GM20431 (cell line): ENCODE results near the gene TMEM107.
"Not testable (repeated sequence)": the region's sequence is repeated elsewhere in the genome, so short reads cannot be mapped to it uniquely, and the experiment has no call there.

ENCODE experiments used
- in situ Hi-C: fragments of 300-500 bp; cut with MseI, MboI; formaldehyde crosslinking; loops from one replicate; pipeline ENCODE4 v1.15.0; 2020; ENCODE audit warnings: low sequenced_read_pairs; ENCODE audit not compliant: unreplicated experiment

TMEM107 gene

DNA sequence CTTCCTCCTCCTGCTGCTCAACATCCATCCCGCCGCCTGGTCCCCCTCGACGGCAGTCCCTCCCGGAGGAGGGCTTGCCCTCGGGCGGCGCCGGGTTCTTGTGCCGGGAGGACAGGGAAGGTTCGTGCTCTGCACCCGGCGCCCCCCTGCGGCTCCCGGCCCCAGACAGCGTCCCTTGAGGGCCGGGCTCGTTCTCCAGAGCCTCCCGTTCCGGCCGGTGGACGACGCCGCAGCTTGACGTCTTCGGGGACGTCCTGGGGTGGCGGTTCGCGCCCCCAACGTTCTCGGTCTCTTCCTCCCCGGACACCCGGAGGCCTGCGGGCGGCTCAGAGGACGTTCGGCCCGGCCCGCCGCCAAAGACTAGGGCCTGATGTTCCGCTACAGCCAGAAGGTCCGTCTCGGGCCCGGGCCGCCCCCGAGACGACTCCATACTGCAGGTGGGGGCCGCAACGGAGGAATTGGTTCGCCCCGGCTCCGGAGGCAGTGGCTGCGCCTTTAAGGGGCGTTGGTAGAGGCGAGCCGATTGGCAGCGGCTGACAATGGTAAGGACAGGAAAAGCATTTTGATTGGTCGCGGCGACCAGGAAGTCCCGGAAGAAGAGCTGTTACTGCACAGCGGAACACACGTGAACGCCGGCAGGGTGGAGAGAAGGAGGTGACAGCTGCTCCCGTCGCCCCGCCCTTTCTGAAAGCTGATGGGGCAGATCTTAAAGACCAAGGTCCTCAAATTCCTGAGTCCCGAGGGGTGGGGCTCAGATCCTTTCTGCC is 13.7 kb upstream of the TMEM107 start, which contains the start of gene BORCS6:
Gene BORCS6, minus strand, starts transcription at position 470 of the 767 bp plus-strand sequence. Its CDS starts 40 bp downstream, at position 430.
- in situ Hi-C loops = no loop called here

- in situ Hi-C loops = no loop called here
Measured at GRCh38 chr17:8189041-8189710, 13.0 kb upstream of the TMEM107 start.

GRCh38 chr17:8188263-8188839 is 12.2 kb upstream of the TMEM107 start:
- in situ Hi-C loops = no loop called here

- in situ Hi-C loops = no loop called here
Measured at GRCh38 chr17:8187517-8188262, 11.5 kb upstream of the TMEM107 start.

- in situ Hi-C loops = no loop called here
Measured at GRCh38 chr17:8186787-8187516, 10.8 kb upstream of the TMEM107 start.

DNA sequence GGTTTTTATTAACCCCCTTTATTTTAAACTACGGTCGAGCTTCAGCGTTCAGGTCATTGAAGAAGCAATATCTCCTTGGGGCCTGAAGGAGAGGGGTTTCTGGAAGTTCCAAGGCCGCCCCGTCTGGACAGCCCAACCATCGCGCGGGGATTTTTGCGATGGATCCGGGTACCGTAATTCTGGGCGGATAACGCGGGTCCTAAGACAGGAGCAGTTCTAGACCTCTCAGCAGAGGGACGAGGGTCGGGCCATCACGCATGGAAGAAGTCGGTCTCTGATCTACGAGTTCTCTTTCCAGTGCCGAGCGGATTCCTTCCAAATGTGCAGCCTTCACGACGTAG is 10.2 kb upstream of the TMEM107 start:
- in situ Hi-C loops = no loop called here

DNA sequence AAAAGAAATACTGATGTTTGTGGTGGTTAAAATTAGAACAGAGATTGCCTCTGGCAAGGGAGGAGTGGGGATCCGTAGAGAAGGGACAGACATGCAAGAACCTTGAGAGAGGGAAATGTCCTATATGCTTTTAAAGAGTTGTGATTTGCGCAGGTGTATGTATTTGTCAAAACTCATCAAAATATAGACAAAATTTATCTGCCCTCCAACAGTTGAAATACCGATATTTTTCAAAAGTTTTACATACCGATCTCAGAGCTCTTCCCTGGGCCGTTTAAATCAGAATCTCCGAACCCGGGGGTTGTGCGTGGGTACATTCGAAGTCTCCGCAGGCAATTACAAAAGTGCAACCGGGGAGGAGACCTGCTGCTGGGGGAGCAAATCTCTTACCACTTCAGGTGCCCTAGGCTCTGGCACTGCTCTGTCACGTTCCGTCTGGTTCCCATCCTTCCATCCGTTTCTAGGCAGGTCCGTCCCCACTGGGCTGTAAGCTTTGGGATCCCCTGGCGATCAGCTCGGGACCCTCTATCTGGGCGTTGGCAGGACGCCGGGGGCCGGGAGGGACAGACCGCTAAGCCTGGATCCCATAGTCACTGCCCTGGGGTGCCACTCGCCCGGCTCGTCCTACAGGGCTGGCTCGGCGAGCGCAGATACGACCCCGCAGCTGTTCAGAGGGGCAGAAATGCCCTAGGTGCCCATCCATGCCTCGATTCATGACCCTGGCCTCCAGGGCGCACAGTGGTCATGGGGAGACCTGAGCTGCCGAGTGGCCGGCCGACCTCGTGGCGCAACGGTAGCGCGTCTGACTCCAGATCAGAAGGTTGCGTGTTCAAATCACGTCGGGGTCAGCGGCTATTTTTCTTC is 9.6 kb upstream of the TMEM107 start:
- in situ Hi-C loops = no loop called here

DNA sequence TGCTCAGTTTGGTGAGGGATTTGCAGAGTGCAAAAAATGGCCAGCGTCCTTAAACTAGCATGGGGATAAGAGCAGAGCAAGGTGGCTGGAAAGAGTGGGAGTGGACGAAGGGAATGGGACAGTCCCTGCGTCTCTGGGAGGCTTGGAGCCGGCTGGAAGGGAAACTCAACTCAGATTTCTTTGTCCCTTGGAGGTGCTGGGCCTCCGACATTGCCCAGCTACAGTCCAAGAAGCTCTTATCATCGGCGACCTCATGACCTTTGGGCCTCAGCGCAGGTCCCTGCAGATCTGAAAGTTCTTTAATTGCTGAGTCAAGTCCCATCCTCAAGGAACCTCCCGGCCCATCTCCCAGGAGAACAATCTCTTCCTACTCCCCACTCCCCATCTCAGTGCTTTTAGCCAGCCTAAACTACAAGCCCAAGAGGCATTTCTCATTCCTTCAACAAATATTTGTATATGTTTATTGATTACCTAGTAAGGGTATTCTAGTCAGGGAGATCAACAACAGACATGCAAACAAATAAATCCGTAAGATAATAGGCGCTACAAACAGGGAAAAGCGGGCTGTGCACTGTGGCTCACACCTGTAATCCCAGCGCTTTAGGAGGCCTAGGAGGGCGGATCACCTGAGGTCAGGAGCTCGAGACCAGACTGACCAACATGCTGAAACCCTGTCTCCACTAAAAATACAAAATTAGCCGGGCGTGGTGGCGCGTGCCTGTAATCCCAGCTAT is 985 bp upstream of the TMEM107 start:
- in situ Hi-C loops = no loop called here

DNA sequence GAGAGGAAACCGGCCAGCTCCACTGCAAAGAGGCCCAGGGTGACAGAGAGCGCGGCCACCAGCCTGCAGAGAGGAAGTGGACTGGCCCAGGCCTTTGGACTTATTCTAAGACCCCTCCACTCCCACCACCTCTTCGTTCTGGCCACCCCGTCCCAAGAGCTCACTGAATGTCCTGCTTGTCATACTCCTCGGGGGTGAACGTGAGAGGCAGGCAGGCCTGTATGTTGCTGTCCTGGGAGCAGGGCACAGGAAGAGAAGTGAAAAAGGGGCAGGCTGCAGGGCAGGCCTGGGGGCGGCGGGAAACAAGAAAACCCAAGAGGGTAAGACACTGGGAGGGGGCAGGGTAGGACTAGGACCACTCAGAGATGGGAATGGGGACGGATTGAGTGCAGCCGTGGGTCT is 384 bp downstream of the TMEM107 start:
- in situ Hi-C loops = no loop called here

GRCh38 chr17:8173871-8174322 is 2.3 kb downstream of the TMEM107 start:
- in situ Hi-C loops = no loop called here

DNA sequence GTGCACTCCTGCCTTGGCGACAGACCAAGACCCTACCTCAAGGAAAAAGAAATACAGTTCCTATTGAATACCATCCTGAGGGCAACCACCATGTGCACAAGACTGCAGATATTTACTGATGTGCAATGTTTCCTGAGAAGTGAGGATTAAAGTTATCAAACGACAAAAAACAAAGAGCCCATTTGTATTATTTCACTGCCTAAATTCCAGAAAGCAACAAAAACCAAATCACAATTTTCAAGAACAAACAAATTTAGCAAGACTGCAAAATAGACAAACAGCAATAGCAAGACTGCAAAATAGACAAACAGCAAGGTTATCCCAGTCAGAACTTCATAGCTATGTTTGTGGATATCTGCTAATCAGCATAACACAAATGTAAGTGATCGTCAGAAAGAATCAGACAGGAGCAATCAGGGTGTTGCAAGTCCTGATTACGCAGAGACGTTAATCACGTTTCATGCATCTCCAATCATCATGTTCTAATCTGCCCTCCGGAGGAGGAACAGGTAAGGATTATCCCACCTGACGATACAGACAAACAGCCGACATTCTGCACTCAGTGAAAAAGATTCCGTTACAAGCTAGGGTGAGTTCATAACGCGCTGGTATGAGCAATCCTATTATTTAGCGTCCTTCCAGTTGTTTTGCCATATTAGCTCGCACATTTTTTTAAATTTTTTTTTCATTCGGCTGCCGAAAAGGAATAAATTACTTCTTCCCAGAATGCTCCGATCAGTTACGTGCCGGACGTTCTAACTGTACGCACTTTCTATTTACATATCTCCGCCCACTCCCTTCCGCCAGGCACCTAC is 2.9 kb downstream of the TMEM107 start:
- in situ Hi-C loops = no loop called here

GRCh38 chr17:8170186-8170585 is 6.0 kb downstream of the TMEM107 start:
- in situ Hi-C loops = not testable (repeated sequence)

GRCh38 chr17:8167526-8167925 is 8.7 kb downstream of the TMEM107 start:
- in situ Hi-C loops = no loop called here

- in situ Hi-C loops = no loop called here
Measured at GRCh38 chr17:8166731-8167130, 9.4 kb downstream of the TMEM107 start.

- in situ Hi-C loops = no loop called here
Measured at GRCh38 chr17:8164815-8165131, 11.4 kb downstream of the TMEM107 start.

DNA sequence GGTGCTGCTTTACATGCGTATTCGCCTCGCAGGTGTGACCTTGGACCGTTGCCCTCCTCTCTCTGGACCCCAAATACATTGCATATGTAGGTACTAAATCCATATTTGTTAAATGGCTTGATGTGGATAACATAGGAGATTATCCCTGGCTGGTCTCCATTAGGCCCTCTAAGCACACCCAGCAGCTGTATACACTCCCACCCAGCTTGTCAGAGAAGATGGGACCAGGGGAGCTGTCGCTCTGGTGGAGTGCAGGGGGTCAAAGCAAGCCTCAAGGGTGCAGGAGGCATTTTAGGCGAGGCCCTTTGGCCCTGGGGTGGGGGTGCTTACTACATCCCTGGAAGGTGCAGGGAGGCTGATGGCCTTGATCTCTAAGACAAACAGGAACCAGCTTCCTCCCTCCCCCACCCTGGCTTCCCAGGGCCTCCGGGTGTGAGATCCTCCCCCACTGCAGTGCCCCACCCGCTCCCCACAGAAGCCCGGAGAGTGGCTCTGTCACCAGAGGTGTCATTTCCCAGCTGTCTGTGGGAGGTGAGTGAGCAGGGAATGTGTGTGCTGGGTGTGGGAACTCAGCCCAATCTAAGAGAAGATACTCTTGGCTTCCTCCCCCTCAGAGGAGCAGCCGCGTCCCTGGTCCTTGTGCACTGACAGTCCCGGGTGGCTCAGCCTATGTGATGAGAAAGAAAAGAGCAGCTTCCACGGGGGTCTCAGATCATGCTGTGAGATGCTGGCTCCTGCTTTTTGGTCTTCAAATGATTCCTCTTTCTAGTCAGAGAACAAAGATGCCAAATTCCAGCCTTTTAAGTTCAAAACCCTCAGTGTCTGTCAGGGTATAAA is 12.0 kb downstream of the TMEM107 start:
- in situ Hi-C loops = no loop called here
